HEK293 (cell line): ENCODE measurements around the gene TNFRSF18.

Experiments used
- CTCF ChIA-PET: fragments of 350-600 bp; formaldehyde crosslinking; extraction: SDS; loops from one replicate; lab custom pipeline; 2021; ENCODE audit warnings: antibody characterized with exemption; lab: Yijun Ruan, JAX
- POLR2A ChIA-PET: fragments of 300-600 bp; formaldehyde crosslinking; extraction: SDS; loops from one replicate; lab custom pipeline; 2020; ENCODE audit warnings: antibody characterized with exemption, inconsistent platforms; lab: Yijun Ruan, JAX
- H3K27ac ChIP-seq: fragments of 200-500 bp; sonication (Bioruptor generic); 2 replicates; pipeline ENCODE4 v1.5.1; 2014; ENCODE audit warnings: low read depth, low read length, control low read depth, inconsistent platforms; ENCODE audit errors: extremely low read depth
- H3K36me3 ChIP-seq, 2 experiments: fragments of 200-500 bp in 1 of 2; sonication (Bioruptor generic) in 1 of 2; 1 replicate in 1 of 2; 2 replicates in 1 of 2; pipeline ENCODE4 v1.5.1; 2014 to 2017; ENCODE audit warnings: inconsistent platforms in 2 of 2, low read length in 2 of 2; ENCODE audit not compliant: control insufficient read depth in 2 of 2, insufficient read depth in 1 of 2
- H3K4me1 ChIP-seq: fragments of 200-500 bp; sonication (Bioruptor generic); 2 replicates; pipeline ENCODE4 v1.5.1; 2014; ENCODE audit warnings: mild to moderate bottlenecking, low read length, inconsistent platforms; ENCODE audit not compliant: control insufficient read depth, insufficient read depth
- H3K4me3 ChIP-seq: 2 replicates; pipeline ENCODE4 v1.5.1; 2011; ENCODE audit warnings: low read depth, mild to moderate bottlenecking, control low read depth, low read length, moderate library complexity
- H3K9me3 ChIP-seq: fragments of 200-500 bp; sonication (Bioruptor generic); 2 replicates; pipeline ENCODE4 v1.5.1; 2014; ENCODE audit warnings: low read depth, low read length, inconsistent platforms; ENCODE audit not compliant: control insufficient read depth, insufficient read depth
- BCL11B ChIP-seq: fragments of 450-650 bp; formaldehyde crosslinking; IDR thresholded peaks from 2 replicates; pipeline ENCODE4 v1.5.1; 2016; ENCODE audit warnings: low read depth, missing biosample characterization, missing genetic modification characterization
- HOXC10 ChIP-seq: sonication (generic); formaldehyde crosslinking; IDR thresholded peaks from 2 replicates; pipeline ENCODE4 v1.8.1; 2023; ENCODE audit warnings: mild to moderate bottlenecking, missing genetic modification reagents
- HOXD13 ChIP-seq: sonication (generic); formaldehyde crosslinking; IDR thresholded peaks from 2 replicates; pipeline ENCODE4 v1.8.0; 2022; ENCODE audit warnings: missing genetic modification reagents, borderline replicate concordance
- MEIS1 ChIP-seq: sonication (generic); formaldehyde crosslinking; IDR thresholded peaks from 2 replicates; pipeline ENCODE4 v1.8.1; 2022; ENCODE audit warnings: missing genetic modification reagents, mild to moderate bottlenecking, borderline replicate concordance
- OSR2 ChIP-seq: fragments of 450-650 bp; formaldehyde crosslinking; IDR thresholded peaks from 2 replicates; pipeline ENCODE4 v1.5.1; 2016; ENCODE audit warnings: missing biosample characterization, missing genetic modification characterization
- YY2 ChIP-seq: fragments of 450-650 bp; formaldehyde crosslinking; IDR thresholded peaks from 2 replicates; pipeline ENCODE4 v1.5.1; 2016; ENCODE audit warnings: missing biosample characterization, missing genetic modification characterization
- ZBTB48 ChIP-seq: fragments of 450-650 bp; formaldehyde crosslinking; IDR thresholded peaks from 2 replicates; pipeline ENCODE4 v1.5.1; 2016; ENCODE audit warnings: missing biosample characterization, missing genetic modification characterization
- ZNF211 ChIP-seq: fragments of 450-650 bp; formaldehyde crosslinking; IDR thresholded peaks from 2 replicates; pipeline ENCODE4 v1.5.1; 2016; ENCODE audit warnings: low read depth, missing biosample characterization, missing genetic modification characterization
- ZNF274 ChIP-seq, 2 experiments: fragments of 200-500 bp in 1 of 2; fragments of 450-650 bp in 1 of 2; sonication (Bioruptor generic) in 1 of 2; formaldehyde crosslinking in 1 of 2; IDR thresholded peaks; 2 replicates each; pipeline versions ENCODE4 v1.5.1 to v1.6.1; 2014 to 2016; ENCODE audit warnings: borderline replicate concordance in 1 of 2, inconsistent platforms in 1 of 2, low read length in 1 of 2, missing biosample characterization in 1 of 2, missing genetic modification characterization in 1 of 2
- ZNF394 ChIP-seq: fragments of 450-650 bp; formaldehyde crosslinking; IDR thresholded peaks from 2 replicates; pipeline ENCODE4 v1.5.1; 2016; ENCODE audit warnings: missing biosample characterization, missing genetic modification characterization, mild to moderate bottlenecking, moderate library complexity, borderline replicate concordance
- ZNF529 ChIP-seq: fragments of 450-650 bp; formaldehyde crosslinking; IDR thresholded peaks from 2 replicates; pipeline ENCODE4 v1.5.1; 2017; ENCODE audit warnings: missing genetic modification characterization, missing biosample characterization; ENCODE audit not compliant: insufficient replicate concordance
- ZNF530 ChIP-seq: fragments of 450-650 bp; formaldehyde crosslinking; IDR thresholded peaks from 2 replicates; pipeline ENCODE4 v1.5.1; 2016; ENCODE audit warnings: low read depth, missing biosample characterization, missing genetic modification characterization
- ZNF596 ChIP-seq: fragments of 450-650 bp; IDR thresholded peaks from 2 replicates; pipeline ENCODE4 v1.5.0; 2018; ENCODE audit warnings: missing biosample characterization, mild to moderate bottlenecking, missing genetic modification characterization, moderate library complexity
- ZNF747 ChIP-seq: fragments of 450-650 bp; formaldehyde crosslinking; IDR thresholded peaks from 2 replicates; pipeline ENCODE4 v1.5.1; 2016; ENCODE audit warnings: missing biosample characterization, missing genetic modification characterization
- ZNF777 ChIP-seq: fragments of 450-650 bp; formaldehyde crosslinking; IDR thresholded peaks from 2 replicates; pipeline ENCODE4 v1.5.1; 2017; ENCODE audit warnings: missing biosample characterization, missing genetic modification characterization, borderline replicate concordance
- TF ChIP-seq, protein P1 (sequence below): fragments of 450-650 bp; formaldehyde crosslinking; IDR thresholded peaks from 2 replicates; pipeline ENCODE4 v1.5.1; 2016; ENCODE audit warnings: missing biosample characterization, missing genetic modification characterization, borderline replicate concordance
- TF ChIP-seq, protein P2 (sequence below): fragments of 450-650 bp; formaldehyde crosslinking; conservative IDR thresholded peaks from 2 replicates; pipeline ENCODE4 v1.5.1; 2016; ENCODE audit warnings: low read depth, missing biosample characterization, missing genetic modification characterization
- TF ChIP-seq, protein P3 (sequence below): IDR thresholded peaks from 2 replicates; pipeline ENCODE4 v1.6.1; 2011; ENCODE audit warnings: mild to moderate bottlenecking, low read depth, low read length, borderline replicate concordance
- TF ChIP-seq, protein P4 (sequence below): fragments of 450-650 bp; formaldehyde crosslinking; IDR thresholded peaks from 2 replicates; pipeline ENCODE4 v1.5.1; 2016; ENCODE audit warnings: missing biosample characterization, missing genetic modification characterization

The TNFRSF18 gene

DNA sequence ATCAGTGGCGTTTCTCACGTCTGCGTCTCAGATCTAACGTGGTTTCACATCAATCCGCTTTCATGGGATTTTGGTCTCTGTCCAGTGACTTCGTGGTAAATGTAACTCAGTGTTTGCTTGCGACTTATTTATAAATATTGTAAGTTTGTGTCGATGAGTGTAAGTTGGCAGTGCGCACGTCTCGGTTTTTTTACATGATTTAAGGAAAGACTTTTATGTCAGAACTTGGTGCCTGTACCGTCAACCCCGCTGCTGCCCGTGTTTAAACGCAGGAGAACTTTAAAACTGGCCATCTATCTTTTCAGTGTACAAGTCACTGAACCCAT is 27.1 kb upstream of the TNFRSF18 start (continued):
- TF ChIP-seq, protein P1, sequence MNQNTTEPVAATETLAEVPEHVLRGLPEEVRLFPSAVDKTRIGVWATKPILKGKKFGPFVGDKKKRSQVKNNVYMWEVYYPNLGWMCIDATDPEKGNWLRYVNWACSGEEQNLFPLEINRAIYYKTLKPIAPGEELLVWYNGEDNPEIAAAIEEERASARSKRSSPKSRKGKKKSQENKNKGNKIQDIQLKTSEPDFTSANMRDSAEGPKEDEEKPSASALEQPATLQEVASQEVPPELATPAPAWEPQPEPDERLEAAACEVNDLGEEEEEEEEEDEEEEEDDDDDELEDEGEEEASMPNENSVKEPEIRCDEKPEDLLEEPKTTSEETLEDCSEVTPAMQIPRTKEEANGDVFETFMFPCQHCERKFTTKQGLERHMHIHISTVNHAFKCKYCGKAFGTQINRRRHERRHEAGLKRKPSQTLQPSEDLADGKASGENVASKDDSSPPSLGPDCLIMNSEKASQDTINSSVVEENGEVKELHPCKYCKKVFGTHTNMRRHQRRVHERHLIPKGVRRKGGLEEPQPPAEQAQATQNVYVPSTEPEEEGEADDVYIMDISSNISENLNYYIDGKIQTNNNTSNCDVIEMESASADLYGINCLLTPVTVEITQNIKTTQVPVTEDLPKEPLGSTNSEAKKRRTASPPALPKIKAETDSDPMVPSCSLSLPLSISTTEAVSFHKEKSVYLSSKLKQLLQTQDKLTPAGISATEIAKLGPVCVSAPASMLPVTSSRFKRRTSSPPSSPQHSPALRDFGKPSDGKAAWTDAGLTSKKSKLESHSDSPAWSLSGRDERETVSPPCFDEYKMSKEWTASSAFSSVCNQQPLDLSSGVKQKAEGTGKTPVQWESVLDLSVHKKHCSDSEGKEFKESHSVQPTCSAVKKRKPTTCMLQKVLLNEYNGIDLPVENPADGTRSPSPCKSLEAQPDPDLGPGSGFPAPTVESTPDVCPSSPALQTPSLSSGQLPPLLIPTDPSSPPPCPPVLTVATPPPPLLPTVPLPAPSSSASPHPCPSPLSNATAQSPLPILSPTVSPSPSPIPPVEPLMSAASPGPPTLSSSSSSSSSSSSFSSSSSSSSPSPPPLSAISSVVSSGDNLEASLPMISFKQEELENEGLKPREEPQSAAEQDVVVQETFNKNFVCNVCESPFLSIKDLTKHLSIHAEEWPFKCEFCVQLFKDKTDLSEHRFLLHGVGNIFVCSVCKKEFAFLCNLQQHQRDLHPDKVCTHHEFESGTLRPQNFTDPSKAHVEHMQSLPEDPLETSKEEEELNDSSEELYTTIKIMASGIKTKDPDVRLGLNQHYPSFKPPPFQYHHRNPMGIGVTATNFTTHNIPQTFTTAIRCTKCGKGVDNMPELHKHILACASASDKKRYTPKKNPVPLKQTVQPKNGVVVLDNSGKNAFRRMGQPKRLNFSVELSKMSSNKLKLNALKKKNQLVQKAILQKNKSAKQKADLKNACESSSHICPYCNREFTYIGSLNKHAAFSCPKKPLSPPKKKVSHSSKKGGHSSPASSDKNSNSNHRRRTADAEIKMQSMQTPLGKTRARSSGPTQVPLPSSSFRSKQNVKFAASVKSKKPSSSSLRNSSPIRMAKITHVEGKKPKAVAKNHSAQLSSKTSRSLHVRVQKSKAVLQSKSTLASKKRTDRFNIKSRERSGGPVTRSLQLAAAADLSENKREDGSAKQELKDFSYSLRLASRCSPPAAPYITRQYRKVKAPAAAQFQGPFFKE (tag by site-specific recombination): no peak

DNA sequence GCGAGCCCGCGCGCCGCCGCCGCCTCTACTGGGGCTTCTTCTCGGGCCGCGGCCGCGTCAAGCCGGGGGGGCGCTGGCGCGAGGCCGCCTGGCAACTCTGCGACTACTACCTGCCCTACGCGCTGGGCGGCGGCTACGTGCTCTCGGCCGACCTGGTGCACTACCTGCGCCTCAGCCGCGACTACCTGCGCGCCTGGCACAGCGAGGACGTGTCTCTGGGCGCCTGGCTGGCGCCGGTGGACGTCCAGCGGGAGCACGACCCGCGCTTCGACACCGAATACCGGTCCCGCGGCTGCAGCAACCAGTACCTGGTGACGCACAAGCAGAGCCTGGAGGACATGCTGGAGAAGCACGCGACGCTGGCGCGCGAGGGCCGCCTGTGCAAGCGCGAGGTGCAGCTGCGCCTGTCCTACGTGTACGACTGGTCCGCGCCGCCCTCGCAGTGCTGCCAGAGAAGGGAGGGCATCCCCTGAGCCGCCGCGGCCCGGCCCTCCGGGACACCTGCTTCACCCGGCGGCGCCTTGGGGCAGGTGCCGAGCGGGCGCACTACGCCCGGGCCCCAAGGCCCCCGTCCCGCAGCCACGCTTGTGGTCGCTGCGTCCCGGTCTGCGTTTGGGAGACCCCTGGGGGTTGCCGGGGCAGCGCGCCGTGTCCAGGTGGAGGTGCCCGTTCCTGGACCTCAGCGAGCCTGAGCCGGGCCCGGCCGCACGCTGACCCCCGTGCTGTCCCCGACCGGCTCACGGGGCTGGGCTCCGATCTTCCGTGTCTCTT is 26.6 kb upstream of the TNFRSF18 start:
- no peaks in the 10 kb centered on the region for H3K9me3 ChIP-seq
- ChIA-PET POLR2A (no interaction called here), CTCF (no interaction called here)
- TF ChIP-seq ZBTB48 (tag by site-specific recombination): no peak
- no peak for TF ChIP-seq YY2 (tag by site-specific recombination)
- TF ChIP-seq, protein P2, sequence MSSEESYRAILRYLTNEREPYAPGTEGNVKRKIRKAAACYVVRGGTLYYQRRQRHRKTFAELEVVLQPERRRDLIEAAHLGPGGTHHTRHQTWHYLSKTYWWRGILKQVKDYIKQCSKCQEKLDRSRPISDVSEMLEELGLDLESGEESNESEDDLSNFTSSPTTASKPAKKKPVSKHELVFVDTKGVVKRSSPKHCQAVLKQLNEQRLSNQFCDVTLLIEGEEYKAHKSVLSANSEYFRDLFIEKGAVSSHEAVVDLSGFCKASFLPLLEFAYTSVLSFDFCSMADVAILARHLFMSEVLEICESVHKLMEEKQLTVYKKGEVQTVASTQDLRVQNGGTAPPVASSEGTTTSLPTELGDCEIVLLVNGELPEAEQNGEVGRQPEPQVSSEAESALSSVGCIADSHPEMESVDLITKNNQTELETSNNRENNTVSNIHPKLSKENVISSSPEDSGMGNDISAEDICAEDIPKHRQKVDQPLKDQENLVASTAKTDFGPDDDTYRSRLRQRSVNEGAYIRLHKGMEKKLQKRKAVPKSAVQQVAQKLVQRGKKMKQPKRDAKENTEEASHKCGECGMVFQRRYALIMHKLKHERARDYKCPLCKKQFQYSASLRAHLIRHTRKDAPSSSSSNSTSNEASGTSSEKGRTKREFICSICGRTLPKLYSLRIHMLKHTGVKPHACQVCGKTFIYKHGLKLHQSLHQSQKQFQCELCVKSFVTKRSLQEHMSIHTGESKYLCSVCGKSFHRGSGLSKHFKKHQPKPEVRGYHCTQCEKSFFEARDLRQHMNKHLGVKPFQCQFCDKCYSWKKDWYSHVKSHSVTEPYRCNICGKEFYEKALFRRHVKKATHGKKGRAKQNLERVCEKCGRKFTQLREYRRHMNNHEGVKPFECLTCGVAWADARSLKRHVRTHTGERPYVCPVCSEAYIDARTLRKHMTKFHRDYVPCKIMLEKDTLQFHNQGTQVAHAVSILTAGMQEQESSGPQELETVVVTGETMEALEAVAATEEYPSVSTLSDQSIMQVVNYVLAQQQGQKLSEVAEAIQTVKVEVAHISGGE (tag by site-specific recombination): no peak
- no peak for TF ChIP-seq HOXC10 (CRISPR knock-in tag)
- no peak for TF ChIP-seq ZNF777 (tag by site-specific recombination)
- no peak for TF ChIP-seq ZNF747
- TF ChIP-seq ZNF274 (IDR thresholded peaks at IDR 0.05; ENCODE audit: low read length): no peak
- no peak for TF ChIP-seq ZNF274 (tag by site-specific recombination; IDR thresholded peaks at IDR 0.05; ENCODE audit: borderline replicate concordance)
- TF ChIP-seq ZNF211 (tag by site-specific recombination): no peak
- no peak overlapping the region for H3K4me3 ChIP-seq
- peak overlapping the region; percentile 90; the same call in 1 of the 2 replicates for H3K27ac ChIP-seq
- no peaks in the 10 kb centered on the region; the same call in 1 of the 2 replicates for H3K4me1 ChIP-seq
- H3K36me3 ChIP-seq: peaks cover 0 to 31% of the 10 kb centered on the region in 2 experiments; a peak in 1 of 3 replicates

DNA sequence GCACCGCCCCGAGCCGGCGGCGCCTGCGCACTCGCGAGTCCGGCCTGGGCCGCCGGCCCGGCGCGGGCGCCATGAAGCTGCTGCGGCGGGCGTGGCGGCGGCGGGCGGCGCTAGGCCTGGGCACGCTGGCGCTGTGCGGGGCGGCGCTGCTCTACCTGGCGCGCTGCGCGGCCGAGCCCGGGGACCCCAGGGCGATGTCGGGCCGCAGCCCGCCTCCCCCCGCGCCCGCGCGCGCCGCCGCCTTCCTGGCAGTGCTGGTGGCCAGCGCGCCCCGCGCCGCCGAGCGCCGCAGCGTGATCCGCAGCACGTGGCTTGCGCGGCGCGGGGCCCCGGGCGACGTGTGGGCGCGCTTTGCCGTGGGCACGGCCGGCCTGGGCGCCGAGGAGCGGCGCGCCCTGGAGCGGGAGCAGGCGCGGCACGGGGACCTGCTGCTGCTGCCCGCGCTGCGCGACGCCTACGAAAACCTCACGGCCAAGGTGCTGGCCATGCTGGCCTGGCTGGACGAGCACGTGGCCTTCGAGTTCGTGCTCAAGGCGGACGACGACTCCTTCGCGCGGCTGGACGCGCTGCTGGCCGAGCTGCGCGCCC is 25.9 kb upstream of the TNFRSF18 start, which contains the start of gene B3GALT6:
Gene B3GALT6, plus strand, starts transcription at position 30 of the 588 bp plus-strand sequence. Its CDS starts 42 bp downstream, at position 72.
- Histone ChIP-seq H3K4me3 (peak within 1 kb of the TSS; percentile 81), H3K36me3 (peaks cover 0 to 37% of the 10 kb centered on the region in 2 experiments; a peak in 1 of 3 replicates), H3K4me1 (no peaks in the 10 kb centered on the region; the same call in 1 of the 2 replicates), H3K27ac (peak within 1 kb of the TSS; percentile 90), H3K9me3 (no peaks in the 10 kb centered on the region)
- CTCF ChIA-PET: interaction anchor here (1.7 kb wide), 1 partner anchor 18 kb away, joined by 4 read pairs; no protein-coding TSS in a partner anchor
- POLR2A ChIA-PET: no interaction called here
- TF ChIP-seq OSR2: no peak
- TF ChIP-seq ZNF394 (tag by site-specific recombination): no peak
- TF ChIP-seq, protein P3, sequence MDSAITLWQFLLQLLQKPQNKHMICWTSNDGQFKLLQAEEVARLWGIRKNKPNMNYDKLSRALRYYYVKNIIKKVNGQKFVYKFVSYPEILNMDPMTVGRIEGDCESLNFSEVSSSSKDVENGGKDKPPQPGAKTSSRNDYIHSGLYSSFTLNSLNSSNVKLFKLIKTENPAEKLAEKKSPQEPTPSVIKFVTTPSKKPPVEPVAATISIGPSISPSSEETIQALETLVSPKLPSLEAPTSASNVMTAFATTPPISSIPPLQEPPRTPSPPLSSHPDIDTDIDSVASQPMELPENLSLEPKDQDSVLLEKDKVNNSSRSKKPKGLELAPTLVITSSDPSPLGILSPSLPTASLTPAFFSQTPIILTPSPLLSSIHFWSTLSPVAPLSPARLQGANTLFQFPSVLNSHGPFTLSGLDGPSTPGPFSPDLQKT: 0 out of 2 replicates have a peak, but pooled peaks have one; percentile 1
- TF ChIP-seq MEIS1 (CRISPR knock-in tag): 0 out of 2 replicates have a peak, but pooled peaks have one; percentile 31
- TF ChIP-seq ZNF596 (tag by site-specific recombination): no peak
- TF ChIP-seq ZNF529 (tag by site-specific recombination): no peak
- no peak for TF ChIP-seq HOXD13 (CRISPR knock-in tag)
- no peak for TF ChIP-seq ZNF530 (tag by site-specific recombination)
- no peak for TF ChIP-seq BCL11B (tag by site-specific recombination)
- TF ChIP-seq, protein P4, sequence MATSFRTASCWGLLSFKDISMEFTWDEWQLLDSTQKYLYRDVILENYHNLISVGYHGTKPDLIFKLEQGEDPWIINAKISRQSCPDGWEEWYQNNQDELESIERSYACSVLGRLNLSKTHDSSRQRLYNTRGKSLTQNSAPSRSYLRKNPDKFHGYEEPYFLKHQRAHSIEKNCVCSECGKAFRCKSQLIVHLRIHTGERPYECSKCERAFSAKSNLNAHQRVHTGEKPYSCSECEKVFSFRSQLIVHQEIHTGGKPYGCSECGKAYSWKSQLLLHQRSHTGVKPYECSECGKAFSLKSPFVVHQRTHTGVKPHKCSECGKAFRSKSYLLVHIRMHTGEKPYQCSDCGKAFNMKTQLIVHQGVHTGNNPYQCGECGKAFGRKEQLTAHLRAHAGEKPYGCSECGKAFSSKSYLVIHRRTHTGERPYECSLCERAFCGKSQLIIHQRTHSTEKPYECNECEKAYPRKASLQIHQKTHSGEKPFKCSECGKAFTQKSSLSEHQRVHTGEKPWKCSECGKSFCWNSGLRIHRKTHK (tag by site-specific recombination): no peak
